HG03439 (cell line): ENCODE measurements around the gene OCA2.

Experiments
- ATAC-seq: cut with Tn5 transposase; IDR thresholded peaks from one replicate; pipeline ENCODE4 v1.9.1; 2021; ENCODE audit warnings: mild to moderate bottlenecking, moderate library complexity; ENCODE audit not compliant: unreplicated experiment

OCA2 gene

DNA sequence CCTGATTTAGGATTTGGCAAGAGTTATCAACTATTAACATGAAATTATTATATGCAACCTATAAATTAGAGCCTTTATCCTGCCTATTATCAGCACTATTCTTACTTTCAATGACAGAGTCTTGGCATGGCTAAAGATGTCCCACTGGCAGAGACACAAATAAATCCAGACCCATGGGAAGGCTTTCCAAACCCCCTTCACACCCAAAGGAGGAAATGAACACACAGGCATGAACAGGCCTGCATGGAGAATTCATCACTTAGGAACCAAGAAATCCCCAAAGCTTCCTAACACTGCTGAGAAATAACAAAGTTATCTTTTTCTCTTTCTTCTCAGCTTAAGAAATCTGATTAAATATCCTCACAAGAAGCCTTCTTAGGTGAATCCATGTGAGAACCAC, 213.9 kb downstream of the OCA2 start:
- ATAC-seq: no peak

DNA sequence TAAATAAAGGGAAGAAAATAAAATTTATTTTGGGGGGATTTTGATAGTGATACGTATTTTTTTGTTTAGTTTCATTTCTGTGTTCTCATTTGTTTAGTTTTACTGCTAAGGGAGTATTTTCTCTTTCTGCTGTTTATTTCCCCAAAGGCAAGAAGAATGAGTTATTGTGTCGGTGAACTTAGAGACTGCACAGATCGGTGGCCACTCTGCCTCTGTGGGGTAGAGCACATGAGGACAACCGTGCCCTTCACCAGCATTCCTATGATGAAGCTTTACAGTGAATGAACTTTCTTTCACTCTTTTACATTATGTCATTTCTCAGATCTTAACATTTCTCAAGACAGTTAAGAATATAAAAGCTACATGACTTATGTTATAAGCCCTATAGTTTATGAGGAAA, 214.4 kb downstream of the OCA2 start:
- no peak for ATAC-seq

DNA sequence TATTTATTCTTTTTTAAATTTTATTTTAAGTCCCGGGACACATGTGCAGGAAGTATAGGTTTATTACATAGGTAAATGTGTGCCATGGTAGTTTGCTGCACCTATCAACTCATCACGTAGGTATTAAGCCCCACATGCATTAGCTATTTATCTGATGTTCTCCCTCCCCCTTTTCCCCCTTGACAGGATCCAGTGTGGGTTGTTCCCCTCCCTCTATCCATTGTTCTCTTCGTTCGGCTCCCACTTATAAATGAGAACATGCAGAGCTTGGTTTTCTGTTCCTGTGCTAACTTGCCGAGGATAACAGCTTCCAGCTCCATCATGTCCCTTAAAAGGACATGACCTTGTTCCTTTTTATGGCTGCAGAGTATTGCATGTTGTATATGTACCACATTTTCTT, 220.3 kb downstream of the OCA2 start:
- no peak for ATAC-seq

DNA sequence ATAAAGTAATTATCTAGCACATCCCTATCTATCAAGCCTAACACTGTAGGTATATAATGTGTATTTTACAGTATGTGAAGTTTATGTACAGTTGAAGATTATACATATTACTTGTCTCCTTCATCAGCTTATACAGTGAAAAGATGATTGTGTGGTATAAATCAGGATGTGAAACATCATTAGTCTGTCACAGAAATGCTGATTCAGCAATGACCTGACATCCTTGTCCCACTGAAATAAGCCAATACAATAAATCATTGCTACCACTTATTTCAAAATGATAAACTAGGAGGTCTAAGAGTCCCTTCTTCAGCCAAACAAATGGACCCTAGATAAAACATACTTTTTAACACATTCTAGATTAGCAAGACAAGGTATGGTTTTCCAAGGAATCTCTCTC, 225.3 kb downstream of the OCA2 start:
- ATAC-seq: no peak

DNA sequence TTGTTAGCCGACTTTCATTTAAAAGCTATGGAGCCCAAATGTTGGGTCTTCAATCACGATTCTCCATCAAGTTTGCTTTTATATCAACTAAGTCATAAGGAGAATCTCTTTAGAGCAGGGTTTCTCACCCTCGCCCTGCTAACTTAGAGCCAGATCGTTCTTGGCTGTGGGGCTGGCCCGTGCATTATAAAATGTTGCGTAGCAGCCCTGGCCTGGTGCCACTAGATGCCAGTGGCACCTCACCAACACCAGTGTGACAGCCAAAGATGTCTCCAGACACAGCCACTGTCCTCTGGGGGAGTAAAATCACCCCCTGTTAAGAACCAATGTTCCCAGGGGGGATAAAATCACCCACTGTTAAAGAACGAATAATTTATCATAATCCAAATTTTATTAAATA, 226.1 kb downstream of the OCA2 start:
- no peak for ATAC-seq

- no peak for ATAC-seq
These were observed 226.8 kb downstream of the OCA2 start for GRCh38 chr15:27872355-27872754.

GRCh38 chr15:27871902-27872260, 227.2 kb downstream of the OCA2 start:
- ATAC-seq: no peak

GRCh38 chr15:27871078-27871901, 227.8 kb downstream of the OCA2 start:
- ATAC-seq: no peak

- ATAC-seq: no peak
These were observed 228.8 kb downstream of the OCA2 start for GRCh38 chr15:27870320-27870719.

GRCh38 chr15:27869697-27870281, 229.3 kb downstream of the OCA2 start:
- ATAC-seq: no peak

- ATAC-seq: no peak
These were observed 230.2 kb downstream of the OCA2 start for GRCh38 chr15:27868828-27869404.

GRCh38 chr15:27867861-27868260, 231.3 kb downstream of the OCA2 start:
- ATAC-seq: no peak

DNA sequence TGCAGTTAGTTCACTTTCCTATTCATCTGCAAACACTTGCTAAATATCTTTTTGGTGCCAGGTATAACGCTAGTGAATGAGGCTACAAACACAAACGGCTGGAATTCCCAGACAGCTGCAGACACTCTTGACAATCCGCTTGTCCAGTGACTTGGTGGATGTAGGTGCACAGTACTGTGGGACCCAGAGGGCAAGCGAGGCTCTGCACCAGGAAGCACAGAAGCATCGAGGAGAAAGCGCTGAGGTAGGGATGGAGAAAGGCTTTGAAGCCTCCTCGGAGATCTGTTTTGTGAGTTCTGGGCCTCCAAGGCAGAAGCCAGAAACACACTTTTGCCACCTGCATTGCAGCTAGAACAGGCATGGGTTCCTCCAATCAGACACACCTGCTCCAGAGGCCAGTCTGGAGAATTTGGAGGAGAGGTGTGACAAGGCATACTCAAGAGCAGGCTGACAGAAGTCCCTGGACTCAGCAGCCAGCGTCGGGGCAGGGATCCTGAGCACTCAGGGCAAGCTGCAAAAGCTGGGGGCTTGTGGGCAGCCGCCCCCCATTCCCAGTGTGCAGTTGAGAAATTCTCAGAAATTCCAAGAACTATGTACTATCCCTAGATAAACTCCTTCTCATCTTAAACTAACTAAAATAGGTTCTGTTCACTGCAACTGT, 232.5 kb downstream of the OCA2 start:
- ATAC-seq: no peak

DNA sequence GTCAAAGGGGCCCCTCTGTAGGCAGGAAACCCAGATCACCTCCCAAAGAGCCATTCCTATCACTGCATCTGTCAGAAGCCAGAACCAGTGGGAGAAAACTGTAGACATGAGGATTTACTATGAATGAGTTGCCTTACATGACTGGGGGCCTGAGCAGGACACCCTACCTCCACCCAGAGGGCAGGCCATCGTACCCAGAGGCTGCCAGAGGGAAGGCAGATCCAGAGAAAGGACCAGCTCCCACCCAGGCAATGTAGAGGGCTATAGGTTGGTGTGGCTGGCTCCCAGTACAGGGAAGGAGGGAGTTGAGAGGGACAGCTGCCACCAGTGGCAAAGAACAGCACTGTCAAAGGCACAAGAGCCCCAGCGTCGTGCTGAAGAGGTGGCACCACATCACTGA, 233.2 kb downstream of the OCA2 start:
- ATAC-seq: no peak

- no peak for ATAC-seq
These were observed 233.7 kb downstream of the OCA2 start for GRCh38 chr15:27865323-27865922.

DNA sequence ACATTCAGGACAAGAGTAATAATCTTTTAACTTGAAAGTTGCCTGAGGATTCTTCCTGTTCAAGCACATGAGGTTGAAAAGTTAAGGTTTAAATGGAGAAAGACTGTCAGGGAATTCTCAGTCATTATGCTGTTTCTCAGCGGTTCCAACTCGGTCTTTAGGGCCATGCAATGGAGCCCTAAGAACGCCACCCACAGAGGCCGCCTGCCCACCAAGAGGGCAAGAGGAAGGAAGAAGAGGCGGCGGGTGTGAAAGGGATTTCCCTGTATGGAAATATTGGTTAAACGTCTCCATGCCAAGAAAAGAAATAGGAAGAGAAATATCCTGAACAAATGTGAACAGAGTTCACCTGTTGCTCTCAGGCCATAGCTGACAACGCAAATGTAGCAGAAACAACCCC, 234.4 kb downstream of the OCA2 start:
- no peak for ATAC-seq

DNA sequence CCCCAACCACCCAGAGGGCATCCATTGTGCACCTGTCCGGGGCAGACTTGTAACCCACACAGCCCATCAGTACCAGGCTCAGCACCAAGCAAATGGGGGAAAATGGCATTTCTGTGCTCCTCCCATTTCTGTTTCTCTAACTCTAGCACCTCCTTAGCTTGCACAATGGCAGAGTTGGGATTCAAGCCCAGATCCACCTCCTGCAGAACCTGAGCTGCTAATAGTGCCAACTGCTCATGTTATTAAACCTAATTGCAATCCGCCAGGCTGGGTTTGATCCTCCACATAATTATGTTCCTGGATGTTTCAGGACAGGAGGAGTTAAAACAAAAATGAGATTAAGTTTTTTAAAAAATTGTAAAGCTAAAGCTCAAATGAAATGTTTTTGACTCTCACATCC, 235.0 kb downstream of the OCA2 start:
- ATAC-seq: no peak

GRCh38 chr15:27863000-27863399, 236.1 kb downstream of the OCA2 start:
- no peak for ATAC-seq

DNA sequence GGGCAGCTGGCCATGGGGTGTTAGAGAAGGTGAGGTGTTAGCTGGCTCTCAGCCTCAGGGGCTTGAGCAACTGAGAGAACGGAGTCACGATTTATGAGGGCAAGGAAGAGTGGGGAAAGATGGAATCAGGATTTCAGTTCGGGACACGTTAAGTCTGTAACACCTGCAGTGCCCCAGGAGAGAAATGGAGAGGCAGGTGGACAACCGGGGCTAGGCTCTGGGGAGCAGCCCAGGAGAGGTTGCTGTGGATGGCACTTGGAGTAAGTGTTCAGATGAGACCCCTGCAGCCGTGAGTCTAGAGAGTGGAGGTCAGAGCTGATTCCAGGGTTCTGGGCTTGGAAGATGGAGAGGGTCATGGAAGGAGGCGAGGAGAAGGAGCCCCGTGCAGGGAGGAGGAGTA, 237.9 kb downstream of the OCA2 start:
- ATAC-seq: no peak

- no peak for ATAC-seq
These were observed 244.0 kb downstream of the OCA2 start for GRCh38 chr15:27855137-27855536.

GRCh38 chr15:27854601-27855000, 244.5 kb downstream of the OCA2 start:
- ATAC-seq: no peak
